ENCODE results near the gene IGFLR1. TPM values are rescaled to one million over a fixed set of nuclear protein-coding genes. Genes with fewer than 3 reads are reported as not detected.

Gene IGFLR1
- total and polyA plus RNA-seq, 10 donors, result 16.5 to 64.7 (median 46.4) TPM

- Histone ChIP-seq H3K4me1 (peaks cover 0 to 19% (median 4%) of the 10 kb centered on the region in 6 donors), H3K27ac (peak overlapping the region in 5 of 8 donors; percentile 23 to 54 (median 49)), H3K9me3 (no peaks in the 10 kb centered on the region), H3K36me3 (peaks cover 0 to 67% (median 23%) of the 10 kb centered on the region in 6 donors), H3K4me3 (no peak overlapping the region), H3K27me3 (replicated peaks in 1 of 7) (no peaks in the 10 kb centered on the region)
- peak in 2 of 3 donors; percentile 60 to 61 for TF ChIP-seq POLR2AphosphoS5 (IDR thresholded peaks at IDR 0.05)
- TF ChIP-seq CTCF (IDR thresholded peaks at IDR 0.05 in 8 of 11, conservative IDR thresholded peaks at IDR 0.05 in 3 of 11), result no peak
- TF ChIP-seq POLR2A (IDR thresholded peaks at IDR 0.05), result no peak
- intact Hi-C loops (cut with DNase I; ENCODE audit: low total_unique reads), result no loop called here
- WGBS, 5 donors, result 68 to 79% (median 69%) methylated on average over 21 to 34 of the region's 34 CpGs
- no peak for DNase-seq
These were observed 25.2 kb upstream of the IGFLR1 start for GRCh38 chr19:35767288-35768081.

GRCh38 chr19:35766571-35767104, 24.4 kb upstream of the IGFLR1 start:
- Histone ChIP-seq H3K27ac (peak overlapping the region in 1 of 8 donors; percentile 53), H3K4me3 (no peak overlapping the region), H3K9me3 (no peaks in the 10 kb centered on the region), H3K27me3 (replicated peaks in 1 of 7) (no peaks in the 10 kb centered on the region), H3K36me3 (peaks cover 0 to 75% (median 28%) of the 10 kb centered on the region in 6 donors), H3K4me1 (peaks cover 0 to 19% (median 4%) of the 10 kb centered on the region in 6 donors)
- TF ChIP-seq POLR2AphosphoS5 (IDR thresholded peaks at IDR 0.05) (peak in 1 of 3 donors; percentile 33), CTCF (IDR thresholded peaks at IDR 0.05 in 8 of 11, conservative IDR thresholded peaks at IDR 0.05 in 3 of 11) (no peak)
- intact Hi-C loops (cut with DNase I; ENCODE audit: low total_unique reads), result no loop called here
- 78 to 95% (median 92%) methylated on average over 7 to 11 of the region's 11 CpGs for WGBS, 5 donors
- DNase-seq, result no peak

GRCh38 chr19:35764432-35765315, 22.4 kb upstream of the IGFLR1 start:
- Histone ChIP-seq H3K4me3 (no peak overlapping the region), H3K27me3 (replicated peaks in 1 of 7) (no peaks in the 10 kb centered on the region), H3K4me1 (peaks cover 0 to 27% (median 6%) of the 10 kb centered on the region in 6 donors), H3K36me3 (peaks cover 0 to 93% (median 28%) of the 10 kb centered on the region in 6 donors), H3K9me3 (no peaks in the 10 kb centered on the region), H3K27ac (no peak overlapping the region)
- intact Hi-C loops (cut with DNase I; ENCODE audit: low total_unique reads), result no loop called here
- no peak for DNase-seq
- WGBS, 5 donors, result 87 to 95% (median 92%) methylated on average over 17 of the region's 17 CpGs
- TF ChIP-seq POLR2A (IDR thresholded peaks at IDR 0.05), result no peak

GRCh38 chr19:35760711-35761349, 18.6 kb upstream of the IGFLR1 start:
- Histone ChIP-seq H3K36me3 (peaks cover 0 to 59% (median 25%) of the 10 kb centered on the region in 6 donors), H3K4me3 (no peak overlapping the region)
- intact Hi-C loops (cut with DNase I; ENCODE audit: low total_unique reads), result no loop called here

More at GRCh38 chr19:35760711-35761349, 18.6 kb upstream of the IGFLR1 start:
- no peak for TF ChIP-seq POLR2AphosphoS5 (IDR thresholded peaks at IDR 0.05)
- TF ChIP-seq POLR2A (IDR thresholded peaks at IDR 0.05), result no peak
- no peak for TF ChIP-seq CTCF (IDR thresholded peaks at IDR 0.05 in 8 of 11, conservative IDR thresholded peaks at IDR 0.05 in 3 of 11)
- DNase-seq, result no peak
- peaks cover 22 to 40% (median 32%) of the 10 kb centered on the region in 6 donors for H3K4me1 ChIP-seq
- no peaks in the 10 kb centered on the region for H3K9me3 ChIP-seq
- 95 to 98% (median 97%) methylated on average over 4 of the region's 4 CpGs for WGBS, 5 donors
- no peak overlapping the region for H3K27ac ChIP-seq
- H3K27me3 ChIP-seq (replicated peaks in 1 of 7), result peaks cover 0 to 15% (median 4%) of the 10 kb centered on the region in 7 donors
